ENCODE results near the gene CYTH1. TPM values are rescaled to one million over a fixed set of nuclear protein-coding genes. Genes with fewer than 3 reads are reported as not detected.

The CYTH1 gene
- total RNA-seq, 1 experiment from 2014 or later: 29.6 TPM

DNA sequence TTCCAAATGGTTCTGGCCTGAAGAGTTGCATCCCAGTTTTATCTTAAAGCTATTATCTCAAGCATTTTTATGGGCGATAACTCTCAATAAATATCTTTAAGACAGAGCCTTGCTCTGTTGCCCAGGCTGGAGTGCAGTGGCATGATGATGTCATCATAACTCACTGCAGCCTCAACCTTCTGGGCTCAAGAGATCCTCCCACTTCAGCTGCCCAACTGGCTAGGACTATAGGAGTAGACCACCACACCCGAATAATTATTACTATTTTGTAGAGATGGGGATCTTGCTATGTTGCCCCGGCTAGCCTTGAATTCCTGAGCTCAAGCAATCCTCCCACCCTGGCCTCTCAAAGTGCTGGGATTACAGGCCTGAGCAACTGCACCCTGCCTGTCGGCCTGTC is 26.1 kb upstream of the CYTH1 start:
- Mint-ChIP-seq H3K4me1 (ENCODE audit: low read depth, unreplicated experiment) (no peaks in the 10 kb centered on the region), H3K27ac (ENCODE audit: unreplicated experiment) (no peak overlapping the region), H3K4me3 (ENCODE audit: unreplicated experiment) (no peak overlapping the region), H3K9me3 (ENCODE audit: unreplicated experiment) (no peaks in the 10 kb centered on the region), H3K36me3 (ENCODE audit: insufficient read depth, unreplicated experiment) (peaks cover 99% of the 10 kb centered on the region), H3K27me3 (ENCODE audit: insufficient read depth, unreplicated experiment) (no peaks in the 10 kb centered on the region)
- Histone ChIP-seq H3K4me3 (ENCODE audit: low read depth, low read length) (no peak overlapping the region), H3K27me3 (replicated peaks; ENCODE audit: control insufficient read depth, insufficient read depth, low read length) (no peaks in the 10 kb centered on the region), H3K36me3 (ENCODE audit: control insufficient read depth, insufficient read depth, low read length) (peaks cover 2% of the 10 kb centered on the region), H3K4me1 (no peaks in the 10 kb centered on the region), H3K9me3 (no peaks in the 10 kb centered on the region)
- POLR2A ChIA-PET: no interaction called here
- intact Hi-C loops (cut with micrococcal nuclease; ENCODE audit: unreplicated experiment): no loop called here
- TF ChIP-seq, protein P1, sequence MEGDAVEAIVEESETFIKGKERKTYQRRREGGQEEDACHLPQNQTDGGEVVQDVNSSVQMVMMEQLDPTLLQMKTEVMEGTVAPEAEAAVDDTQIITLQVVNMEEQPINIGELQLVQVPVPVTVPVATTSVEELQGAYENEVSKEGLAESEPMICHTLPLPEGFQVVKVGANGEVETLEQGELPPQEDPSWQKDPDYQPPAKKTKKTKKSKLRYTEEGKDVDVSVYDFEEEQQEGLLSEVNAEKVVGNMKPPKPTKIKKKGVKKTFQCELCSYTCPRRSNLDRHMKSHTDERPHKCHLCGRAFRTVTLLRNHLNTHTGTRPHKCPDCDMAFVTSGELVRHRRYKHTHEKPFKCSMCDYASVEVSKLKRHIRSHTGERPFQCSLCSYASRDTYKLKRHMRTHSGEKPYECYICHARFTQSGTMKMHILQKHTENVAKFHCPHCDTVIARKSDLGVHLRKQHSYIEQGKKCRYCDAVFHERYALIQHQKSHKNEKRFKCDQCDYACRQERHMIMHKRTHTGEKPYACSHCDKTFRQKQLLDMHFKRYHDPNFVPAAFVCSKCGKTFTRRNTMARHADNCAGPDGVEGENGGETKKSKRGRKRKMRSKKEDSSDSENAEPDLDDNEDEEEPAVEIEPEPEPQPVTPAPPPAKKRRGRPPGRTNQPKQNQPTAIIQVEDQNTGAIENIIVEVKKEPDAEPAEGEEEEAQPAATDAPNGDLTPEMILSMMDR (IDR thresholded peaks at IDR 0.05; ENCODE audit: insufficient read depth in 1 of 2, low read depth in 1 of 2, low read length in 1 of 2, severe bottlenecking in 1 of 2, unreplicated experiment in 1 of 2): no peak
- no peak for DNase-seq
- BruUV-seq (replicated peaks): no TSS peak
- CTCF ChIA-PET: no interaction called here

DNA sequence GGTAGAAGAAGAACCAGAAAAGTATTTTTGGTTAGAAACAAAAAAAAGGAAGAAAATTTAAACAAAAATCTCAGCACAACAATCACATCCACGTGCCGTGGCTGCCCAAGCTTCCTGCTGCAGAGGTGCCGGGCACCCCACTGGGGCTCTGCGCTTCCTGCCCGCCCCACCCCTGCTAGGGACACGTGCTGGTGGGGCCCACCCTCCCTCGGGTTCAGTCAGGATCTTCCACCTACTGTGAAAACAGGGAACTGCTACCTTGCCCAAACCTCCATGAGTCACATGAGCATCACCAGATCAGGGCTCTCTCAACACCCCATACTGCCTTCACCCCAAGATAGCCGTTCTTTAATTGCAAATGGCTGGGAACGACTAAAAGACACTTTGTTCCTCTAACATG is 24.4 kb upstream of the CYTH1 start:
- peaks cover 2% of the 10 kb centered on the region for H3K36me3 ChIP-seq (ENCODE audit: control insufficient read depth, insufficient read depth, low read length)
- Mint-ChIP-seq H3K27me3 (ENCODE audit: insufficient read depth, unreplicated experiment) (no peaks in the 10 kb centered on the region), H3K9me3 (ENCODE audit: unreplicated experiment) (no peaks in the 10 kb centered on the region), H3K27ac (ENCODE audit: unreplicated experiment) (no peak overlapping the region), H3K36me3 (ENCODE audit: insufficient read depth, unreplicated experiment) (peaks cover 99% of the 10 kb centered on the region), H3K4me3 (ENCODE audit: unreplicated experiment) (no peak overlapping the region), H3K4me1 (ENCODE audit: low read depth, unreplicated experiment) (no peaks in the 10 kb centered on the region)
- no peak overlapping the region for H3K4me3 ChIP-seq (ENCODE audit: low read depth, low read length)
- no TSS peak for BruUV-seq (replicated peaks)
- ChIA-PET POLR2A (interaction anchor here (0.9 kb wide), 1 partner anchor 20 kb away, joined by 3 read pairs; no protein-coding TSS in a partner anchor), CTCF (no interaction called here)
- TF ChIP-seq, protein P1 (IDR thresholded peaks at IDR 0.05; ENCODE audit: insufficient read depth in 1 of 2, low read depth in 1 of 2, low read length in 1 of 2, severe bottlenecking in 1 of 2, unreplicated experiment in 1 of 2): no peak
- no peak for DNase-seq
- intact Hi-C loops (cut with micrococcal nuclease; ENCODE audit: unreplicated experiment): no loop called here
- H3K27me3 ChIP-seq (replicated peaks; ENCODE audit: control insufficient read depth, insufficient read depth, low read length): no peaks in the 10 kb centered on the region
- H3K4me1 ChIP-seq: no peaks in the 10 kb centered on the region
- H3K9me3 ChIP-seq: no peaks in the 10 kb centered on the region

DNA sequence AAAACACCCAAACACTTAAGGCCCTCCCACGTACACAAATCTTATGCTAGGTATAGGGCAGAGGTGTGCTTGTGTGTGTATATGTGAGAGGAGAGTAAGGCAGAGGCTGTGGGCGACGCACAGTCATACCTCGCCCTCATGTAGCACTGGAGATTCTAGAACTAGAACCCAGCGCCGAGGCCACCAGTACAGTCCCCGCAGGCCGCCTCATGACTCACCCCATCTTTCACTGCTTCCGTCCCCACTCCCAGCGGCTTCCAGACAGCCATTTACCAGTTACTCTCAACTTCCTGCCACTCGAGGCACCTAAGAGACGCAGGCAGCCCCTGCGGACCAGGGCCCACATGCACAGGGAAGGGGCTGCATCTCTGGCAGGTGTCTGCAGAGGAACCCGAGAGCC is 23.2 kb upstream of the CYTH1 start:
- H3K27ac Mint-ChIP-seq (ENCODE audit: unreplicated experiment): no peak overlapping the region
- ChIA-PET CTCF (no interaction called here), POLR2A (interaction anchor here (0.9 kb wide), 1 partner anchor 21 kb away, joined by 3 read pairs; no protein-coding TSS in a partner anchor)
- no peaks in the 10 kb centered on the region for H3K9me3 Mint-ChIP-seq (ENCODE audit: unreplicated experiment)
- no peak for DNase-seq
- no peaks in the 10 kb centered on the region for H3K27me3 ChIP-seq (replicated peaks; ENCODE audit: control insufficient read depth, insufficient read depth, low read length)
- H3K4me1 ChIP-seq: no peaks in the 10 kb centered on the region
- no peak overlapping the region for H3K4me3 Mint-ChIP-seq (ENCODE audit: unreplicated experiment)
- TF ChIP-seq, protein P1 (IDR thresholded peaks at IDR 0.05; ENCODE audit: insufficient read depth in 1 of 2, low read depth in 1 of 2, low read length in 1 of 2, severe bottlenecking in 1 of 2, unreplicated experiment in 1 of 2): no peak
- no peak overlapping the region for H3K4me3 ChIP-seq (ENCODE audit: low read depth, low read length)
- intact Hi-C loops (cut with micrococcal nuclease; ENCODE audit: unreplicated experiment): no loop called here
- H3K36me3 ChIP-seq (ENCODE audit: control insufficient read depth, insufficient read depth, low read length): peaks cover 2% of the 10 kb centered on the region
- no peaks in the 10 kb centered on the region for H3K4me1 Mint-ChIP-seq (ENCODE audit: low read depth, unreplicated experiment)
- no peaks in the 10 kb centered on the region for H3K27me3 Mint-ChIP-seq (ENCODE audit: insufficient read depth, unreplicated experiment)
- no TSS peak for BruUV-seq (replicated peaks)
- H3K36me3 Mint-ChIP-seq (ENCODE audit: insufficient read depth, unreplicated experiment): peaks cover 96% of the 10 kb centered on the region
- no peaks in the 10 kb centered on the region for H3K9me3 ChIP-seq
